IPS DF 19.7 (cell line): Measurements from ENCODE around the gene THAP8.

Experiments
- DNase-seq: peaks from one replicate; pipeline ENCODE4 v3.0.0-alpha.2; 2013; ENCODE audit warnings: low read depth, low spot score

The THAP8 gene

GRCh38 chr19:36030264-36031148 is 23.6 kb downstream of the THAP8 start:
- DNase-seq, result no peak

GRCh38 chr19:36028313-36029041 is 25.6 kb downstream of the THAP8 start:
- DNase-seq, result no peak

- DNase-seq, result no peak
Measured at GRCh38 chr19:36027696-36028095, 26.4 kb downstream of the THAP8 start.

- no peak for DNase-seq
Measured at GRCh38 chr19:36026091-36026876, 27.8 kb downstream of the THAP8 start.

- DNase-seq, result no peak
Measured at GRCh38 chr19:36025541-36025940, 28.5 kb downstream of the THAP8 start.

GRCh38 chr19:36023432-36023831 is 30.7 kb downstream of the THAP8 start:
- no peak for DNase-seq

- DNase-seq, result no peak
Measured at GRCh38 chr19:36019061-36019670, 34.9 kb downstream of the THAP8 start.

- peak; percentile 94 for DNase-seq
Measured at GRCh38 chr19:36014012-36014924, 39.8 kb downstream of the THAP8 start, which contains the start of gene ALKBH6. TSS of gene ALKBH6 (minus strand) at chr19:36014213. CDS start at chr19:36013397, 816 bp downstream.

GRCh38 chr19:36013280-36014011 is 40.6 kb downstream of the THAP8 start:
- DNase-seq, result no peak

- no peak for DNase-seq
Measured at GRCh38 chr19:36010402-36010801, 43.7 kb downstream of the THAP8 start.

GRCh38 chr19:36009633-36010379 is 44.3 kb downstream of the THAP8 start:
- DNase-seq, result no peak

GRCh38 chr19:36009220-36009619 is 44.9 kb downstream of the THAP8 start:
- DNase-seq, result no peak

- no peak for DNase-seq
Measured at GRCh38 chr19:36008336-36008978, 45.6 kb downstream of the THAP8 start, which contains the start of gene SYNE4. TSS of gene SYNE4 (minus strand) at chr19:36008813. CDS start at chr19:36008681, 132 bp downstream.

GRCh38 chr19:36006955-36007354 is 47.1 kb downstream of the THAP8 start:
- DNase-seq, result no peak

GRCh38 chr19:36003284-36003683 is 50.8 kb downstream of the THAP8 start:
- DNase-seq, result no peak

GRCh38 chr19:36001605-36002004 is 52.5 kb downstream of the THAP8 start:
- DNase-seq, result no peak

- DNase-seq, result no peak
Measured at GRCh38 chr19:35996777-35997176, 57.3 kb downstream of the THAP8 start.
